CD4-positive, alpha-beta T cell treated with Interferon alpha-2 for 1 hour (primary cell): ENCODE measurements around the gene MAP4.
"Not testable (repeated sequence)": the region's sequence is repeated elsewhere in the genome, so short reads cannot be mapped to it uniquely, and the experiment has no call there.

Experiments used
- DNase-seq, 2 donors: peaks; one replicate each; pipeline ENCODE4 v3.0.0-alpha.2; 2020 to 2022

Gene MAP4

GRCh38 chr3:48016301-48016973, at the start of gene MAP4:
MAP4 (minus strand) TSS chr3:48016416; CDS start chr3:47998860, 17,556 bp downstream.
- no peak for DNase-seq

- no peak for DNase-seq
Measured at GRCh38 chr3:48065035-48065434, 48.8 kb upstream of the MAP4 start.

DNA sequence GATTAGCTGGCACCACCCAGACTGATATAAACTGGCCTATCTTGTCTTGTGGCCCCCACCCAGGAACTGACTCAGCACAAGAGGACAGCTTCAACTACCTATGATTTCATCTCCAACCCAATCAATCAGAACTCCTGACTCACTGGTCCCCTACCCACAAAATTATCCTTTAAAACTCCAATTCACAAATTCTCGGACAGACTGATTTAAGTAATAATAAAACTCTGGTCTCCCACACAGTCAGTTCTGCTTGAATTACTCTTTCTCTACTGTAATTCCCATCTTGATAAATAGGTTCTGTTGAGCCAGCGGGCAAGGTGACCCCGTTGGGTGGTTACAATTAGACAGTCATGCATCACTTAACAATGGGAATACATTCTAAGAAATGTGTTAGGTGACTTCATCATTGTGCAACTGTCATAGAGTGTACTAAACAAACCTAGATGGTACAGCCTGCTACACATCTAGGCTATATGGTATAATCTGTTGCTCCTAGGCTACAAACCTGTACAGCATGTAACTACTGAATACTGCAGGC, 48.1 kb upstream of the MAP4 start:
- DNase-seq = no peak

DNA sequence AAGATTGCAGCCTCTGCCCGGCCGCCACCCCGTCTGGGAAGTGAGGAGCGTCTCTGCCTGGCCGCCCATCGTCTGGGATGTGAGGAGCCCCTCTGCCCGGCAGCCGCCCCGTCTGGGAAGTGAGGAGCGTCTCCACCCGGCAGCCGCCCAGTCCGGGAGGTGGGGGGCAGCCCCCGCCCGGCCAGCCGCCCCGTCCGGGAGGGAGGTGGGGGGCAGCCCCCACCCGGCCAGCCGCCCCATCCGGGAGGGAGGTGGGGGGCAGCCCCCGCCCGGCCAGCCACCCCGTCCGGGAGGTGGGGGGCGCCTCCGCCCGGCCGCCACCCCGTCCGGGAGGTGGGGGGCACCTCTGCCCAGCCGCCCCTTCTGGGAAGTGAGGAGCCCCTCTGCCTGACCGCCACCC, 45.4 kb upstream of the MAP4 start:
- DNase-seq = not testable (repeated sequence)

- DNase-seq = no peak
Measured at GRCh38 chr3:48058091-48058490, 41.9 kb upstream of the MAP4 start.

GRCh38 chr3:48057521-48057920, 41.3 kb upstream of the MAP4 start:
- no peak for DNase-seq

DNA sequence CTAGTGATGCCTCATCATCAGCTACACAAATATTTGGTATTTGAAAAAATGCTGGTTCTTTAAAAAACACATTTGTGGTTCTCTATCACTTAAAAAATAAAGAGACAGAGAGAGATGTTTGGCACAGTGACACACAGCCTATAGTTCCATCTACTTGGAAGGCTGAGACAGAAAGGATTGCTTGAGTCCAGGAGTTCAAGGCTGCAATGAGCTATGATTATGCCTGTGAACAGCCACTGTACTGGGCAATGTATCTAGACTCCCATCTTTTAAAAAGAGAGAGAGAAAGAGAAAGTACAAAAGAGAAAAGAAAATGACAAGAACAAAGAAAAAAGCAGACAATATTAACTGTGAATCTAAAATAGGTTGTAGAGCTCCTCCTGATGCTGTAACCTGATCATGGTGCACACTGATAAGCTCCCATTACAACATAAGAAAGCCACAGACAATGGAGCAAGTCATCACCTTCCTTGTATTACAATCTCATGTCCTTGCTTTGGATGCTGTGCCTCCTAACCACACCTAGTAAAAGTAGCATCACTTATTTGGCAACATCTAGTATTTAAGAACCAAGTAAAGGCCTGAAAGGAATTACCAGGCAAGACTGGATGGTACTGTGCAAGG, 31.7 kb upstream of the MAP4 start:
- DNase-seq = no peak

GRCh38 chr3:48042071-48042760, 26.0 kb upstream of the MAP4 start:
- no peak for DNase-seq

GRCh38 chr3:48039487-48040190, 23.4 kb upstream of the MAP4 start:
- DNase-seq = no peak

GRCh38 chr3:48038971-48039481, 22.8 kb upstream of the MAP4 start:
- DNase-seq = no peak

- DNase-seq = no peak
Measured at GRCh38 chr3:48034000-48034516, 17.8 kb upstream of the MAP4 start.

DNA sequence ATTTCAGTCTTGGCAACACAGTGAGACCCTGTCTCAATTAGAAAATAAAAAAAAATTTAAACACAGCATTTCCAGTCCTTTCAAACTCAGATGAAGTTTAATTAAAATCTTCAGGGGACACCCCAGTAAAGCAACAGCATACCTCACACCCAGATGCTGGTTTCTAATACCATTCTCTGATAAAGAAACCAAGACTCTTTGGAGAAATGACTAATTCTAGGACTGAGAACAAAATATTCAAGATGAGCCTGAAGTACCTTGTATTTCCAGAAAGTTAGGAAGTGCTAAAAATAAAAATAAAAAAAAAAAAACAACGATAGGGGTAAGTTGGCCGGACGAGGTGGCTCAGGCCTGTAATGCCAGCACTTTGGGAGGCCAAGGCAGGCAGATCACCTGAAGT, 14.0 kb upstream of the MAP4 start:
- no peak for DNase-seq

GRCh38 chr3:48026951-48027908, 11.0 kb upstream of the MAP4 start:
- no peak for DNase-seq

GRCh38 chr3:48026098-48026497, 9.9 kb upstream of the MAP4 start:
- no peak for DNase-seq

- DNase-seq = no peak
Measured at GRCh38 chr3:48024401-48024800, 8.2 kb upstream of the MAP4 start.

- no peak for DNase-seq
Measured at GRCh38 chr3:48023377-48023776, 7.2 kb upstream of the MAP4 start.

GRCh38 chr3:48022178-48022577, 6.0 kb upstream of the MAP4 start:
- no peak for DNase-seq

- no peak for DNase-seq
Measured at GRCh38 chr3:48018841-48019240, 2.6 kb upstream of the MAP4 start.

- DNase-seq = no peak
Measured at GRCh38 chr3:48015431-48016180, 610 bp downstream of the MAP4 start.

- no peak for DNase-seq
Measured at GRCh38 chr3:48014358-48014757, 1.9 kb downstream of the MAP4 start.
